ENCODE data around the gene PRM1.

- TF ChIP-seq CTCF (IDR thresholded peaks at IDR 0.05) (no peak), POLR2A (IDR thresholded peaks at IDR 0.05) (no peak)
Observed at GRCh38 chr16:11260596-11260966, 20.5 kb downstream of the PRM1 start.
